ENCODE measurements around the gene SCGB1D2. TPM values are rescaled to one million over a fixed set of nuclear protein-coding genes. Genes with fewer than 3 reads are reported as not detected.

Gene SCGB1D2
- total and polyA plus RNA-seq, 9 donors = not detected

- Histone ChIP-seq H3K27me3 (ENCODE audit: control insufficient read depth, insufficient read depth, low read length) (peaks cover 4% of the 10 kb centered on the region), H3K36me3 (ENCODE audit: control insufficient read depth, insufficient read depth, low read length) (no peaks in the 10 kb centered on the region), H3K4me1 (ENCODE audit: control insufficient read depth, insufficient read depth, low read length) (no peaks in the 10 kb centered on the region), H3K27ac (ENCODE audit: low read length) (no peak overlapping the region), H3K4me3 (ENCODE audit: low read length) (no peak overlapping the region), H3K9me3 (replicated peaks; ENCODE audit: control insufficient read depth, low read depth, low read length) (no peaks in the 10 kb centered on the region)
- DNase-seq = no peak
- WGBS (ENCODE audit: insufficient coverage) = 66% methylated on average over 4 of the region's 4 CpGs
Observed at GRCh38 chr11:62208785-62209144, 33.3 kb upstream of the SCGB1D2 start.

- Histone ChIP-seq H3K27me3 (ENCODE audit: control insufficient read depth, insufficient read depth, low read length) (no peaks in the 10 kb centered on the region), H3K4me3 (ENCODE audit: low read length) (no peak overlapping the region)
- no CpG with 5 or more reads among the region's 5 CpGs for WGBS (ENCODE audit: insufficient coverage)
Observed at GRCh38 chr11:62217191-62217748, 24.8 kb upstream of the SCGB1D2 start.

GRCh38 chr11:62221498-62221897, 20.5 kb upstream of the SCGB1D2 start:
- Histone ChIP-seq H3K4me1 (ENCODE audit: control insufficient read depth, insufficient read depth, low read length) (no peaks in the 10 kb centered on the region), H3K27ac (ENCODE audit: low read length) (no peak overlapping the region), H3K27me3 (ENCODE audit: control insufficient read depth, insufficient read depth, low read length) (no peaks in the 10 kb centered on the region), H3K4me3 (ENCODE audit: low read length) (no peak overlapping the region), H3K9me3 (replicated peaks; ENCODE audit: control insufficient read depth, low read depth, low read length) (peaks cover 20% of the 10 kb centered on the region), H3K36me3 (ENCODE audit: control insufficient read depth, insufficient read depth, low read length) (no peaks in the 10 kb centered on the region)
- DNase-seq = no peak
- 100% methylated on average over 2 of the region's 3 CpGs for WGBS (ENCODE audit: insufficient coverage)

More at GRCh38 chr11:62217191-62217748, 24.8 kb upstream of the SCGB1D2 start:
- DNase-seq = no peak
- Histone ChIP-seq H3K27ac (ENCODE audit: low read length) (no peak overlapping the region), H3K4me1 (ENCODE audit: control insufficient read depth, insufficient read depth, low read length) (no peaks in the 10 kb centered on the region), H3K9me3 (replicated peaks; ENCODE audit: control insufficient read depth, low read depth, low read length) (peaks cover 4% of the 10 kb centered on the region), H3K36me3 (ENCODE audit: control insufficient read depth, insufficient read depth, low read length) (no peaks in the 10 kb centered on the region)

GRCh38 chr11:62223095-62223494, 18.9 kb upstream of the SCGB1D2 start:
- H3K9me3 ChIP-seq (replicated peaks; ENCODE audit: control insufficient read depth, low read depth, low read length) = peaks cover 20% of the 10 kb centered on the region
- no peak overlapping the region for H3K4me3 ChIP-seq (ENCODE audit: low read length)
- H3K27ac ChIP-seq (ENCODE audit: low read length) = no peak overlapping the region
- H3K36me3 ChIP-seq (ENCODE audit: control insufficient read depth, insufficient read depth, low read length) = no peaks in the 10 kb centered on the region
- no peaks in the 10 kb centered on the region for H3K4me1 ChIP-seq (ENCODE audit: control insufficient read depth, insufficient read depth, low read length)
- DNase-seq = no peak
- no peaks in the 10 kb centered on the region for H3K27me3 ChIP-seq (ENCODE audit: control insufficient read depth, insufficient read depth, low read length)

GRCh38 chr11:62233730-62234129, 8.3 kb upstream of the SCGB1D2 start:
- no peak overlapping the region for H3K4me3 ChIP-seq (ENCODE audit: low read length)
- H3K9me3 ChIP-seq (replicated peaks; ENCODE audit: control insufficient read depth, low read depth, low read length) = no peaks in the 10 kb centered on the region
- H3K4me1 ChIP-seq (ENCODE audit: control insufficient read depth, insufficient read depth, low read length) = no peaks in the 10 kb centered on the region
- H3K36me3 ChIP-seq (ENCODE audit: control insufficient read depth, insufficient read depth, low read length) = no peaks in the 10 kb centered on the region
- peaks cover 2% of the 10 kb centered on the region for H3K27me3 ChIP-seq (ENCODE audit: control insufficient read depth, insufficient read depth, low read length)
- no peak for DNase-seq
- H3K27ac ChIP-seq (ENCODE audit: low read length) = no peak overlapping the region

GRCh38 chr11:62236187-62236586, 5.9 kb upstream of the SCGB1D2 start:
- H3K9me3 ChIP-seq (replicated peaks; ENCODE audit: control insufficient read depth, low read depth, low read length) = no peaks in the 10 kb centered on the region
- no peak for DNase-seq
- H3K27ac ChIP-seq (ENCODE audit: low read length) = no peak overlapping the region
- WGBS (ENCODE audit: insufficient coverage) = no CpG with 5 or more reads among the region's 2 CpGs
- H3K4me3 ChIP-seq (ENCODE audit: low read length) = no peak overlapping the region
- no peaks in the 10 kb centered on the region for H3K4me1 ChIP-seq (ENCODE audit: control insufficient read depth, insufficient read depth, low read length)
- H3K36me3 ChIP-seq (ENCODE audit: control insufficient read depth, insufficient read depth, low read length) = no peaks in the 10 kb centered on the region
- peaks cover 2% of the 10 kb centered on the region for H3K27me3 ChIP-seq (ENCODE audit: control insufficient read depth, insufficient read depth, low read length)

- Histone ChIP-seq H3K4me3 (ENCODE audit: low read length) (no peak overlapping the region), H3K4me1 (ENCODE audit: control insufficient read depth, insufficient read depth, low read length) (no peaks in the 10 kb centered on the region), H3K27me3 (ENCODE audit: control insufficient read depth, insufficient read depth, low read length) (peaks cover 2% of the 10 kb centered on the region), H3K27ac (ENCODE audit: low read length) (no peak overlapping the region), H3K9me3 (replicated peaks; ENCODE audit: control insufficient read depth, low read depth, low read length) (no peaks in the 10 kb centered on the region), H3K36me3 (ENCODE audit: control insufficient read depth, insufficient read depth, low read length) (no peaks in the 10 kb centered on the region)
- 42% methylated on average over 2 of the region's 4 CpGs for WGBS (ENCODE audit: insufficient coverage)
- DNase-seq = no peak
Observed at GRCh38 chr11:62237499-62237898, 4.5 kb upstream of the SCGB1D2 start.

GRCh38 chr11:62238151-62238550, 3.9 kb upstream of the SCGB1D2 start:
- WGBS (ENCODE audit: insufficient coverage) = 57% methylated on average over 1 of the region's 4 CpGs
- Histone ChIP-seq H3K36me3 (ENCODE audit: control insufficient read depth, insufficient read depth, low read length) (no peaks in the 10 kb centered on the region), H3K4me1 (ENCODE audit: control insufficient read depth, insufficient read depth, low read length) (no peaks in the 10 kb centered on the region), H3K27me3 (ENCODE audit: control insufficient read depth, insufficient read depth, low read length) (peaks cover 2% of the 10 kb centered on the region), H3K4me3 (ENCODE audit: low read length) (no peak overlapping the region), H3K27ac (ENCODE audit: low read length) (no peak overlapping the region), H3K9me3 (replicated peaks; ENCODE audit: control insufficient read depth, low read depth, low read length) (no peaks in the 10 kb centered on the region)
- no peak for DNase-seq

GRCh38 chr11:62241095-62241494, 944 bp upstream of the SCGB1D2 start:
- Histone ChIP-seq H3K27me3 (ENCODE audit: control insufficient read depth, insufficient read depth, low read length) (peaks cover 2% of the 10 kb centered on the region), H3K4me1 (ENCODE audit: control insufficient read depth, insufficient read depth, low read length) (no peaks in the 10 kb centered on the region)
- no CpG with 5 or more reads among the region's 3 CpGs for WGBS (ENCODE audit: insufficient coverage)

GRCh38 chr11:62245271-62245753, 3.3 kb downstream of the SCGB1D2 start:
- no peaks in the 10 kb centered on the region for H3K27me3 ChIP-seq (ENCODE audit: control insufficient read depth, insufficient read depth, low read length)
- no peak overlapping the region for H3K4me3 ChIP-seq (ENCODE audit: low read length)
- H3K36me3 ChIP-seq (ENCODE audit: control insufficient read depth, insufficient read depth, low read length) = no peaks in the 10 kb centered on the region
- H3K9me3 ChIP-seq (replicated peaks; ENCODE audit: control insufficient read depth, low read depth, low read length) = no peaks in the 10 kb centered on the region
- peak; percentile 33 for DNase-seq
- H3K4me1 ChIP-seq (ENCODE audit: control insufficient read depth, insufficient read depth, low read length) = no peaks in the 10 kb centered on the region
- 19% methylated on average over 4 of the region's 6 CpGs for WGBS (ENCODE audit: insufficient coverage)
- H3K27ac ChIP-seq (ENCODE audit: low read length) = no peak overlapping the region

More at GRCh38 chr11:62241095-62241494, 944 bp upstream of the SCGB1D2 start:
- H3K4me3 ChIP-seq (ENCODE audit: low read length) = no peak overlapping the region
- no peak overlapping the region for H3K27ac ChIP-seq (ENCODE audit: low read length)
- no peaks in the 10 kb centered on the region for H3K36me3 ChIP-seq (ENCODE audit: control insufficient read depth, insufficient read depth, low read length)
- DNase-seq = no peak
- H3K9me3 ChIP-seq (replicated peaks; ENCODE audit: control insufficient read depth, low read depth, low read length) = no peaks in the 10 kb centered on the region

- no peaks in the 10 kb centered on the region for H3K4me1 ChIP-seq (ENCODE audit: control insufficient read depth, insufficient read depth, low read length)
- peaks cover 2% of the 10 kb centered on the region for H3K27me3 ChIP-seq (ENCODE audit: control insufficient read depth, insufficient read depth, low read length)
- H3K27ac ChIP-seq (ENCODE audit: low read length) = no peak overlapping the region
- no peak overlapping the region for H3K4me3 ChIP-seq (ENCODE audit: low read length)
- WGBS (ENCODE audit: insufficient coverage) = 62% methylated on average over 4 of the region's 4 CpGs
- peaks cover 18% of the 10 kb centered on the region for H3K9me3 ChIP-seq (replicated peaks; ENCODE audit: control insufficient read depth, low read depth, low read length)
- no peak for DNase-seq
- H3K36me3 ChIP-seq (ENCODE audit: control insufficient read depth, insufficient read depth, low read length) = no peaks in the 10 kb centered on the region
Observed at GRCh38 chr11:62251698-62252097, 9.7 kb downstream of the SCGB1D2 start.
